K562 (cell line): Measurements from ENCODE around the gene DACT3. TPM values are rescaled to one million over a fixed set of nuclear protein-coding genes. Genes with fewer than 3 reads are reported as not detected.
A peak's percentile ranks its signal among the peaks of the same experiment; 100 is the strongest.

Experiments used
- ATF7 ChIP-seq: fragments of 450-650 bp; IDR thresholded peaks from 2 replicates; pipeline ENCODE4 v1.7.1; 2014; ENCODE audit warnings: mild to moderate bottlenecking, moderate library complexity
- CHCHD3 ChIP-seq: fragments of 250-450 bp; sonication (Bioruptor Pico); IDR thresholded peaks from 2 replicates; pipeline ENCODE4 v2.1.2; 2022; ENCODE audit warnings: mild to moderate bottlenecking
- DNMT1 ChIP-seq: fragments of 450-650 bp; IDR thresholded peaks from 2 replicates; pipeline ENCODE4 v1.6.1; 2016; ENCODE audit warnings: antibody characterized with exemption, mild to moderate bottlenecking
- OTX1 ChIP-seq: fragments of 450-650 bp; formaldehyde crosslinking; IDR thresholded peaks from 2 replicates; pipeline ENCODE4 v1.4.0; 2022; ENCODE audit warnings: mild to moderate bottlenecking
- ZNF217 ChIP-seq: sonication (generic); formaldehyde crosslinking; IDR thresholded peaks from 2 replicates; pipeline ENCODE4 v1.8.0; 2022; ENCODE audit warnings: mild to moderate bottlenecking, missing genetic modification reagents
- polyA plus RNA-seq, 8 experiments: library from polyadenylated mRNA; depleted of rRNA in 4 of 8; stranded (reverse) in 5 of 8; unstranded in 3 of 8; fragments of >200 nt; fragmentation: Nextera tagmentation in 2 of 8; fragmentation: Illumina TruSeq in 1 of 8; extraction: Ambion mirVana in 2 of 8; extraction: Trizol in 1 of 8; gene quantifications; 2 replicates each; pipeline versions ENCODE4 v1.2.1 to v1.2.3, GENCODE V29; 2011 to 2014; ENCODE audit warnings: inconsistent platforms in 1 of 8, missing spikeins in 1 of 8
- total RNA-seq, 7 experiments: library from RNA; depleted of rRNA in 6 of 7; stranded (reverse); fragments of >200 nt in 6 of 7; fragmentation: Illumina TruSeq in 2 of 7; extraction: Trizol in 2 of 7; gene quantifications; 2 replicates each; pipeline versions ENCODE4 v1.2.1 to v1.2.3, GENCODE V29; 2011 to 2021; ENCODE audit warnings: low replicate concordance in 1 of 7
- TF ChIP-seq, protein P1 (sequence below): fragments of 450-650 bp; IDR thresholded peaks from 2 replicates; pipeline ENCODE4 v1.6.1; 2018; ENCODE audit warnings: mild to moderate bottlenecking, low read depth; ENCODE audit not compliant: partially characterized antibody
- TF ChIP-seq, protein P2 (sequence below): fragments of 450-650 bp; IDR thresholded peaks from 2 replicates; pipeline ENCODE4 v1.6.1; 2016; ENCODE audit warnings: low read depth
- TF ChIP-seq, protein P3 (sequence below): fragments of 450-650 bp; IDR thresholded peaks from 2 replicates; pipeline ENCODE4 v1.6.1; 2016; ENCODE audit warnings: borderline replicate concordance
- TF ChIP-seq, protein P4 (sequence below): sonication (generic); formaldehyde crosslinking; IDR thresholded peaks from 2 replicates; pipeline ENCODE4 v1.8.0; 2022; ENCODE audit warnings: missing genetic modification reagents, mild to moderate bottlenecking, borderline replicate concordance

The DACT3 gene
- total and polyA plus RNA-seq, 9 of the 15 experiments (the other 6 are each of a cell fraction or from before 2014, with no cell fraction given) = 0.67 to 6.5 (median 3.5) TPM

DNA sequence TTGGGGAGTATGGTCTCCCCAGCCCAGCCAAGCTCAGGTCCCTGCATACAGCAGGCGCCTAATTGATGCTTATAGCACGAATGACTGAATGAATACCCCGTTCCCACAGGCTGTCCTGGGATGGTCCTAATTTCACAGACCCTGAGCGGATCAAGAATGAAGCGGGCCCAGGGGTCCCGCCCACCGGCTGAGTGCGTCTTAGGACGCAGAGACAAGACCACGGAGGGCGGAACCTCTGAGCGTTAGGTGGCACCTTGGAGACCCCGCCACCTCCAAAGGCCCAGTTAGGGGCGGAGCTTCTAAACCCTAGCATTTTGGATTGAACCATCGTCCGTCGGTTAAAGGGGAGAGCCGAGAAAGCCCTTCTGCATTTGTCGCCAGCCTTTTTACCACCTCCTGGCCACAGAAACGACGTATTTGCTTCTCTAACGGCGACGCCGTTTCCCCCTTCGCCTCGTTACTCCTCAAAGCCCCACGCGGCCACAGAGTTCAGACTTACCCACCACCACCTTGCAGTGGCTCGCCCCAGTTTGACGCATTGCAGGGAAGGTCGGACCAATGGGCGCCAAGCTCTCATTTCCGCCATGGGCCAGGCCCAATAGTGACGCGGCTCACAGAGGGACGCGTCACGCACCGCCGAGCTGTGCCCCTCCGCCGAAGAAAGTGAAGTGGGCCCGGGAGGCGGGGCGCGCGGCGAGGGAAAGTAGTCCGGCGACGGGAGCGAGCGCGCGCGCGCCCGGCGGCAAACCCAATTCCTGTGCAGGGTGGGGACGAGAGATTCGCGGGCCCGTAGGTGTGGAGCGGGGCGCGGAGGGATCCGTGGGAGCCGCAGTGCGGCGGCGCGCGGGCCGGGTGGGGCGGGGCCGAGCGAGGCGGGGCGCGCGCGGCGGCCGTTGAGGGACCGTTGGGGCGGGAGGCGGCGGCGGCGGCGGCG, 60.3 kb downstream of the DACT3 start (continued):
- TF ChIP-seq, protein P1, sequence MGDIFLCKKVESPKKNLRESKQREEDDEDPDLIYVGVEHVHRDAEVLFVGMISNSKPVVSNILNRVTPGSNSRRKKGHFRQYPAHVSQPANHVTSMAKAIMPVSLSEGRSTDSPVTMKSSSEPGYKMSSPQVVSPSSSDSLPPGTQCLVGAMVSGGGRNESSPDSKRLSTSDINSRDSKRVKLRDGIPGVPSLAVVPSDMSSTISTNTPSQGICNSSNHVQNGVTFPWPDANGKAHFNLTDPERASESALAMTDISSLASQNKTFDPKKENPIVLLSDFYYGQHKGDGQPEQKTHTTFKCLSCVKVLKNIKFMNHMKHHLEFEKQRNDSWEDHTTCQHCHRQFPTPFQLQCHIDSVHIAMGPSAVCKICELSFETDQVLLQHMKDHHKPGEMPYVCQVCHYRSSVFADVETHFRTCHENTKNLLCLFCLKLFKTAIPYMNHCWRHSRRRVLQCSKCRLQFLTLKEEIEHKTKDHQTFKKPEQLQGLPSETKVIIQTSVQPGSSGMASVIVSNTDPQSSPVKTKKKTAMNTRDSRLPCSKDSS = no peak
- TF ChIP-seq, protein P2, sequence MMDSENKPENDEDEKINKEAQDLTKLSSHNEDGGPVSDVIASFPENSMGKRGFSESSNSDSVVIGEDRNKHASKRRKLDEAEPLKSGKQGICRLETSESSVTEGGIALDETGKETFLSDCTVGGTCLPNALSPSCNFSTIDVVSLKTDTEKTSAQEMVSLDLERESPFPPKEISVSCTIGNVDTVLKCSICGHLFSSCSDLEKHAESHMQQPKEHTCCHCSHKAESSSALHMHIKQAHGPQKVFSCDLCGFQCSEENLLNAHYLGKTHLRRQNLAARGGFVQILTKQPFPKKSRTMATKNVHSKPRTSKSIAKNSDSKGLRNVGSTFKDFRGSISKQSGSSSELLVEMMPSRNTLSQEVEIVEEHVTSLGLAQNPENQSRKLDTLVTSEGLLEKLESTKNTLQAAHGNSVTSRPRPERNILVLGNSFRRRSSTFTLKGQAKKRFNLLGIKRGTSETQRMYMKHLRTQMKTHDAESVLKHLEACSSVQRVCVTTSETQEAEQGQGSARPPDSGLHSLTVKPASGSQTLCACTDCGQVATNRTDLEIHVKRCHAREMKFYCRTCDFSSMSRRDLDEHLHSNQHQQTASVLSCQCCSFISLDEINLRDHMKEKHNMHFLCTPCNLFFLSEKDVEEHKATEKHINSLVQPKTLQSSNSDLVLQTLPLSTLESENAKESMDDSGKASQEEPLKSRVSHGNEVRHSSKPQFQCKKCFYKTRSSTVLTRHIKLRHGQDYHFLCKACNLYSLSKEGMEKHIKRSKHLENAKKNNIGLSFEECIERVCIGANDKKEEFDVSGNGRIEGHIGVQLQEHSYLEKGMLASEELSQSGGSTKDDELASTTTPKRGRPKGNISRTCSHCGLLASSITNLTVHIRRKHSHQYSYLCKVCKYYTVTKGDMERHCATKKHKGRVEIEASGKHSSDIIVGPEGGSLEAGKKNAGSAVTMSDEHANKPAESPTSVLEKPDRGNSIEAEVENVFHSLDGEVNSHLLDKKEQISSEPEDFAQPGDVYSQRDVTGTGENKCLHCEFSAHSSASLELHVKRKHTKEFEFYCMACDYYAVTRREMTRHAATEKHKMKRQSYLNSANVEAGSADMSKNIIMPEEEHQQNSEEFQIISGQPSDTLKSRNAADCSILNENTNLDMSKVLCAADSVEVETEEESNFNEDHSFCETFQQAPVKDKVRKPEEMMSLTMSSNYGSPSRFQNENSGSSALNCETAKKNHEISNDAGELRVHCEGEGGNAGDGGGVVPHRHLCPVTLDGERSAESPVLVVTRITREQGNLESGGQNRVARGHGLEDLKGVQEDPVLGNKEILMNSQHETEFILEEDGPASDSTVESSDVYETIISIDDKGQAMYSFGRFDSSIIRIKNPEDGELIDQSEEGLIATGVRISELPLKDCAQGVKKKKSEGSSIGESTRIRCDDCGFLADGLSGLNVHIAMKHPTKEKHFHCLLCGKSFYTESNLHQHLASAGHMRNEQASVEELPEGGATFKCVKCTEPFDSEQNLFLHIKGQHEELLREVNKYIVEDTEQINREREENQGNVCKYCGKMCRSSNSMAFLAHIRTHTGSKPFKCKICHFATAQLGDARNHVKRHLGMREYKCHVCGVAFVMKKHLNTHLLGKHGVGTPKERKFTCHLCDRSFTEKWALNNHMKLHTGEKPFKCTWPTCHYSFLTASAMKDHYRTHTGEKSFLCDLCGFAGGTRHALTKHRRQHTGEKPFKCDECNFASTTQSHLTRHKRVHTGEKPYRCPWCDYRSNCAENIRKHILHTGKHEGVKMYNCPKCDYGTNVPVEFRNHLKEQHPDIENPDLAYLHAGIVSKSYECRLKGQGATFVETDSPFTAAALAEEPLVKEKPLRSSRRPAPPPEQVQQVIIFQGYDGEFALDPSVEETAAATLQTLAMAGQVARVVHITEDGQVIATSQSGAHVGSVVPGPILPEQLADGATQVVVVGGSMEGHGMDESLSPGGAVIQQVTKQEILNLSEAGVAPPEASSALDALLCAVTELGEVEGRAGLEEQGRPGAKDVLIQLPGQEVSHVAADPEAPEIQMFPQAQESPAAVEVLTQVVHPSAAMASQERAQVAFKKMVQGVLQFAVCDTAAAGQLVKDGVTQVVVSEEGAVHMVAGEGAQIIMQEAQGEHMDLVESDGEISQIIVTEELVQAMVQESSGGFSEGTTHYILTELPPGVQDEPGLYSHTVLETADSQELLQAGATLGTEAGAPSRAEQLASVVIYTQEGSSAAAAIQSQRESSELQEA = no peak
- TF ChIP-seq, protein P3, sequence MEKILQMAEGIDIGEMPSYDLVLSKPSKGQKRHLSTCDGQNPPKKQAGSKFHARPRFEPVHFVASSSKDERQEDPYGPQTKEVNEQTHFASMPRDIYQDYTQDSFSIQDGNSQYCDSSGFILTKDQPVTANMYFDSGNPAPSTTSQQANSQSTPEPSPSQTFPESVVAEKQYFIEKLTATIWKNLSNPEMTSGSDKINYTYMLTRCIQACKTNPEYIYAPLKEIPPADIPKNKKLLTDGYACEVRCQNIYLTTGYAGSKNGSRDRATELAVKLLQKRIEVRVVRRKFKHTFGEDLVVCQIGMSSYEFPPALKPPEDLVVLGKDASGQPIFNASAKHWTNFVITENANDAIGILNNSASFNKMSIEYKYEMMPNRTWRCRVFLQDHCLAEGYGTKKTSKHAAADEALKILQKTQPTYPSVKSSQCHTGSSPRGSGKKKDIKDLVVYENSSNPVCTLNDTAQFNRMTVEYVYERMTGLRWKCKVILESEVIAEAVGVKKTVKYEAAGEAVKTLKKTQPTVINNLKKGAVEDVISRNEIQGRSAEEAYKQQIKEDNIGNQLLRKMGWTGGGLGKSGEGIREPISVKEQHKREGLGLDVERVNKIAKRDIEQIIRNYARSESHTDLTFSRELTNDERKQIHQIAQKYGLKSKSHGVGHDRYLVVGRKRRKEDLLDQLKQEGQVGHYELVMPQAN = peak; percentile 50; the same call in 1 of the 2 replicates
- TF ChIP-seq DNMT1 = no peak
- TF ChIP-seq, protein P4, sequence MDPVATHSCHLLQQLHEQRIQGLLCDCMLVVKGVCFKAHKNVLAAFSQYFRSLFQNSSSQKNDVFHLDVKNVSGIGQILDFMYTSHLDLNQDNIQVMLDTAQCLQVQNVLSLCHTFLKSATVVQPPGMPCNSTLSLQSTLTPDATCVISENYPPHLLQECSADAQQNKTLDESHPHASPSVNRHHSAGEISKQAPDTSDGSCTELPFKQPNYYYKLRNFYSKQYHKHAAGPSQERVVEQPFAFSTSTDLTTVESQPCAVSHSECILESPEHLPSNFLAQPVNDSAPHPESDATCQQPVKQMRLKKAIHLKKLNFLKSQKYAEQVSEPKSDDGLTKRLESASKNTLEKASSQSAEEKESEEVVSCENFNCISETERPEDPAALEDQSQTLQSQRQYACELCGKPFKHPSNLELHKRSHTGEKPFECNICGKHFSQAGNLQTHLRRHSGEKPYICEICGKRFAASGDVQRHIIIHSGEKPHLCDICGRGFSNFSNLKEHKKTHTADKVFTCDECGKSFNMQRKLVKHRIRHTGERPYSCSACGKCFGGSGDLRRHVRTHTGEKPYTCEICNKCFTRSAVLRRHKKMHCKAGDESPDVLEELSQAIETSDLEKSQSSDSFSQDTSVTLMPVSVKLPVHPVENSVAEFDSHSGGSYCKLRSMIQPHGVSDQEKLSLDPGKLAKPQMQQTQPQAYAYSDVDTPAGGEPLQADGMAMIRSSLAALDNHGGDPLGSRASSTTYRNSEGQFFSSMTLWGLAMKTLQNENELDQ (CRISPR knock-in tag) = no peak
- peak; percentile 52; the same call in 1 of the 2 replicates for TF ChIP-seq OTX1 (CRISPR knock-in tag)
- TF ChIP-seq ZNF217 (CRISPR knock-in tag) = no peak
- no peak for TF ChIP-seq CHCHD3 (CRISPR knock-in tag)
- TF ChIP-seq ATF7 = peak; percentile 100
